SK-N-SH treated with all-trans-retinoic acid at 6 μM for 48 hours (cell line): Measurements from ENCODE around the gene KRTAP1-3.

ENCODE experiments used
- ATAC-seq: fragments of 200-7000 bp; cut with Tn5 transposase; 3 replicates; pipeline ENCODE4 v1.9.1; 2020; ENCODE audit warnings: mild to moderate bottlenecking, moderate library complexity
- ARNTL ChIP-seq: fragments of 450-650 bp; formaldehyde crosslinking; IDR thresholded peaks from 2 replicates; pipeline ENCODE4 v1.5.0; 2020; ENCODE audit warnings: low read depth, mild to moderate bottlenecking, moderate library complexity, borderline replicate concordance
- CREB5 ChIP-seq: fragments of 250-450 bp; sonication (Bioruptor Pico); IDR thresholded peaks from 2 replicates; pipeline ENCODE4 v1.5.1; 2020; ENCODE audit warnings: low read depth, mild to moderate bottlenecking, moderate library complexity
- CSDC2 ChIP-seq: fragments of 250-450 bp; sonication (Bioruptor Pico); IDR thresholded peaks from 2 replicates; pipeline ENCODE4 v1.5.0; 2020; ENCODE audit warnings: mild to moderate bottlenecking, moderate library complexity
- ESRRG ChIP-seq: fragments of 250-450 bp; sonication (Bioruptor Pico); IDR thresholded peaks from 2 replicates; pipeline ENCODE4 v1.6.1; 2021; ENCODE audit warnings: mild to moderate bottlenecking
- GLIS3 ChIP-seq: fragments of 250-450 bp; sonication (Bioruptor Pico); IDR thresholded peaks from 2 replicates; pipeline ENCODE4 v1.5.0; 2020; ENCODE audit warnings: mild to moderate bottlenecking, moderate library complexity
- ISL1 ChIP-seq: fragments of 250-450 bp; sonication (Bioruptor Pico); IDR thresholded peaks from 2 replicates; pipeline ENCODE4 v2.1.2; 2022; ENCODE audit warnings: mild to moderate bottlenecking, moderate library complexity
- OSR1 ChIP-seq: fragments of 250-450 bp; sonication (Bioruptor Pico); IDR thresholded peaks from 2 replicates; pipeline ENCODE4 v1.8.0; 2022; ENCODE audit warnings: moderate library complexity, mild to moderate bottlenecking, inconsistent platforms
- POU6F1 ChIP-seq: fragments of 250-450 bp; sonication (Bioruptor Pico); IDR thresholded peaks from 2 replicates; pipeline ENCODE4 v1.8.0; 2021; ENCODE audit warnings: low read depth, mild to moderate bottlenecking, moderate library complexity, borderline replicate concordance
- PPARA ChIP-seq: fragments of 250-450 bp; sonication (Bioruptor Pico); IDR thresholded peaks from 2 replicates; pipeline ENCODE4 v1.5.0; 2020; ENCODE audit warnings: mild to moderate bottlenecking, borderline replicate concordance
- RARB ChIP-seq: fragments of 250-450 bp; sonication (Bioruptor Pico); IDR thresholded peaks from 2 replicates; pipeline ENCODE4 v1.8.0; 2021; ENCODE audit warnings: mild to moderate bottlenecking, moderate library complexity
- SNAI2 ChIP-seq: fragments of 250-450 bp; sonication (Bioruptor Pico); IDR thresholded peaks from 2 replicates; pipeline ENCODE4 v1.5.0; 2020; ENCODE audit warnings: mild to moderate bottlenecking, moderate library complexity
- TOX ChIP-seq: fragments of 250-450 bp; sonication (Bioruptor Pico); IDR thresholded peaks from 2 replicates; pipeline ENCODE4 v1.8.0; 2021; ENCODE audit warnings: mild to moderate bottlenecking, moderate library complexity, borderline replicate concordance
- ZFP3 ChIP-seq: fragments of 250-450 bp; sonication (Bioruptor Pico); IDR thresholded peaks from 2 replicates; pipeline ENCODE4 v1.5.0; 2020; ENCODE audit warnings: mild to moderate bottlenecking, moderate library complexity
- ZNF565 ChIP-seq: fragments of 450-650 bp; formaldehyde crosslinking; conservative IDR thresholded peaks from 2 replicates; pipeline ENCODE4 v1.5.0; 2020; ENCODE audit warnings: low read depth, mild to moderate bottlenecking, moderate library complexity
- ZNF70 ChIP-seq: fragments of 450-650 bp; formaldehyde crosslinking; IDR thresholded peaks from 2 replicates; pipeline ENCODE4 v1.5.0; 2020; ENCODE audit warnings: mild to moderate bottlenecking, moderate library complexity
- ZNF8 ChIP-seq: fragments of 450-650 bp; formaldehyde crosslinking; IDR thresholded peaks from 2 replicates; pipeline ENCODE4 v1.5.0; 2020; ENCODE audit warnings: mild to moderate bottlenecking, moderate library complexity
- TF ChIP-seq, protein P1 (sequence below): fragments of 250-450 bp; sonication (Bioruptor Pico); IDR thresholded peaks from 2 replicates; pipeline ENCODE4 v1.8.0; 2020; ENCODE audit warnings: mild to moderate bottlenecking, moderate library complexity, borderline replicate concordance
- TF ChIP-seq, protein P2 (sequence below): fragments of 250-450 bp; sonication (Bioruptor Pico); IDR thresholded peaks from 2 replicates; pipeline ENCODE4 v1.5.1; 2021; ENCODE audit warnings: mild to moderate bottlenecking, moderate library complexity
- TF ChIP-seq, protein P3 (sequence below): fragments of 250-450 bp; sonication (Bioruptor Pico); IDR thresholded peaks from 2 replicates; pipeline ENCODE4 v1.5.0; 2020; ENCODE audit warnings: mild to moderate bottlenecking, moderate library complexity

The KRTAP1-3 gene

DNA sequence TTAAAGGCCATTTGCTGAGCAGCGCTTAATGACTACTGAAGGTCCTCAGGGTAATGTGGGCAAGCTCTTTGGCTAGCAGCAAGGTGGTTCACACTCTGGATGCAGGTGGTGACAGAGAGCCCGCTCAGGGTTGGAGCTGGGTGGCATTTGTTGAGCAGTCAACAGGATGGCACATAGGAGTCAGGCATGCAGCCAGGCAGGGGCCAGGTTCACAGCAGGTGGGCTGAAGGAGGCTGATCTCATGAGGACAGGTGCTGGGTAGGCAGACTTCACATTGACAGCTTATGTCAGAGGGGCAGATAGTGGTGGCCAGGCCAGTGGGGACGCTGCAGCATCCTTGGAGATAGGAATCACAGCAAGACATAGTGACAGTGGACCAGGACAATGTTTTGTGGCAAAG lies 30.3 kb downstream of the KRTAP1-3 start:
- no peak for ATAC-seq
- TF ChIP-seq POU6F1 (CRISPR knock-in tag) (no peak), ZNF565 (CRISPR knock-in tag) (no peak), ZNF70 (CRISPR knock-in tag) (no peak), OSR1 (CRISPR knock-in tag) (no peak), ESRRG (CRISPR knock-in tag) (no peak), ZNF8 (CRISPR knock-in tag) (no peak), GLIS3 (CRISPR knock-in tag) (no peak), ISL1 (CRISPR knock-in tag) (no peak), CSDC2 (CRISPR knock-in tag) (no peak), RARB (no peak), PPARA (CRISPR knock-in tag) (no peak), ARNTL (no peak), CREB5 (no peak)
- TF ChIP-seq, protein P1, sequence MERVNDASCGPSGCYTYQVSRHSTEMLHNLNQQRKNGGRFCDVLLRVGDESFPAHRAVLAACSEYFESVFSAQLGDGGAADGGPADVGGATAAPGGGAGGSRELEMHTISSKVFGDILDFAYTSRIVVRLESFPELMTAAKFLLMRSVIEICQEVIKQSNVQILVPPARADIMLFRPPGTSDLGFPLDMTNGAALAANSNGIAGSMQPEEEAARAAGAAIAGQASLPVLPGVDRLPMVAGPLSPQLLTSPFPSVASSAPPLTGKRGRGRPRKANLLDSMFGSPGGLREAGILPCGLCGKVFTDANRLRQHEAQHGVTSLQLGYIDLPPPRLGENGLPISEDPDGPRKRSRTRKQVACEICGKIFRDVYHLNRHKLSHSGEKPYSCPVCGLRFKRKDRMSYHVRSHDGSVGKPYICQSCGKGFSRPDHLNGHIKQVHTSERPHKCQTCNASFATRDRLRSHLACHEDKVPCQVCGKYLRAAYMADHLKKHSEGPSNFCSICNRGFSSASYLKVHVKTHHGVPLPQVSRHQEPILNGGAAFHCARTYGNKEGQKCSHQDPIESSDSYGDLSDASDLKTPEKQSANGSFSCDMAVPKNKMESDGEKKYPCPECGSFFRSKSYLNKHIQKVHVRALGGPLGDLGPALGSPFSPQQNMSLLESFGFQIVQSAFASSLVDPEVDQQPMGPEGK (CRISPR knock-in tag): no peak
- TF ChIP-seq, protein P2, sequence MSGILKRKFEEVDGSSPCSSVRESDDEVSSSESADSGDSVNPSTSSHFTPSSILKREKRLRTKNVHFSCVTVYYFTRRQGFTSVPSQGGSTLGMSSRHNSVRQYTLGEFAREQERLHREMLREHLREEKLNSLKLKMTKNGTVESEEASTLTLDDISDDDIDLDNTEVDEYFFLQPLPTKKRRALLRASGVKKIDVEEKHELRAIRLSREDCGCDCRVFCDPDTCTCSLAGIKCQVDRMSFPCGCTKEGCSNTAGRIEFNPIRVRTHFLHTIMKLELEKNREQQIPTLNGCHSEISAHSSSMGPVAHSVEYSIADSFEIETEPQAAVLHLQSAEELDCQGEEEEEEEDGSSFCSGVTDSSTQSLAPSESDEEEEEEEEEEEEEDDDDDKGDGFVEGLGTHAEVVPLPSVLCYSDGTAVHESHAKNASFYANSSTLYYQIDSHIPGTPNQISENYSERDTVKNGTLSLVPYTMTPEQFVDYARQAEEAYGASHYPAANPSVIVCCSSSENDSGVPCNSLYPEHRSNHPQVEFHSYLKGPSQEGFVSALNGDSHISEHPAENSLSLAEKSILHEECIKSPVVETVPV: no peak

- ATAC-seq: no peak
Observed at GRCh38 chr17:41003926-41004325, 30.7 kb downstream of the KRTAP1-3 start.

More at GRCh38 chr17:41003926-41004325, 30.7 kb downstream of the KRTAP1-3 start:
- TF ChIP-seq GLIS3 (CRISPR knock-in tag): no peak
- TF ChIP-seq CSDC2 (CRISPR knock-in tag): no peak
- TF ChIP-seq SNAI2: no peak
- no peak for TF ChIP-seq ZNF70 (CRISPR knock-in tag)
- TF ChIP-seq TOX (CRISPR knock-in tag): no peak
- TF ChIP-seq, protein P1 (CRISPR knock-in tag): no peak
- TF ChIP-seq ZFP3 (CRISPR knock-in tag): no peak
- TF ChIP-seq, protein P3, sequence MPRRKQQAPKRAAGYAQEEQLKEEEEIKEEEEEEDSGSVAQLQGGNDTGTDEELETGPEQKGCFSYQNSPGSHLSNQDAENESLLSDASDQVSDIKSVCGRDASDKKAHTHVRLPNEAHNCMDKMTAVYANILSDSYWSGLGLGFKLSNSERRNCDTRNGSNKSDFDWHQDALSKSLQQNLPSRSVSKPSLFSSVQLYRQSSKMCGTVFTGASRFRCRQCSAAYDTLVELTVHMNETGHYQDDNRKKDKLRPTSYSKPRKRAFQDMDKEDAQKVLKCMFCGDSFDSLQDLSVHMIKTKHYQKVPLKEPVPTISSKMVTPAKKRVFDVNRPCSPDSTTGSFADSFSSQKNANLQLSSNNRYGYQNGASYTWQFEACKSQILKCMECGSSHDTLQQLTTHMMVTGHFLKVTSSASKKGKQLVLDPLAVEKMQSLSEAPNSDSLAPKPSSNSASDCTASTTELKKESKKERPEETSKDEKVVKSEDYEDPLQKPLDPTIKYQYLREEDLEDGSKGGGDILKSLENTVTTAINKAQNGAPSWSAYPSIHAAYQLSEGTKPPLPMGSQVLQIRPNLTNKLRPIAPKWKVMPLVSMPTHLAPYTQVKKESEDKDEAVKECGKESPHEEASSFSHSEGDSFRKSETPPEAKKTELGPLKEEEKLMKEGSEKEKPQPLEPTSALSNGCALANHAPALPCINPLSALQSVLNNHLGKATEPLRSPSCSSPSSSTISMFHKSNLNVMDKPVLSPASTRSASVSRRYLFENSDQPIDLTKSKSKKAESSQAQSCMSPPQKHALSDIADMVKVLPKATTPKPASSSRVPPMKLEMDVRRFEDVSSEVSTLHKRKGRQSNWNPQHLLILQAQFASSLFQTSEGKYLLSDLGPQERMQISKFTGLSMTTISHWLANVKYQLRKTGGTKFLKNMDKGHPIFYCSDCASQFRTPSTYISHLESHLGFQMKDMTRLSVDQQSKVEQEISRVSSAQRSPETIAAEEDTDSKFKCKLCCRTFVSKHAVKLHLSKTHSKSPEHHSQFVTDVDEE: no peak
- TF ChIP-seq RARB: no peak
- TF ChIP-seq ZNF8 (CRISPR knock-in tag): no peak
